Measurements from ENCODE around the gene HS6ST1. TPM values are rescaled to one million over a fixed set of nuclear protein-coding genes. Genes with fewer than 3 reads are reported as not detected.
A peak's percentile ranks its signal among the peaks of the same experiment; 100 is the strongest.

HS6ST1 gene
- total RNA-seq, 1 experiment from 2014 or later = 20.3 TPM

DNA sequence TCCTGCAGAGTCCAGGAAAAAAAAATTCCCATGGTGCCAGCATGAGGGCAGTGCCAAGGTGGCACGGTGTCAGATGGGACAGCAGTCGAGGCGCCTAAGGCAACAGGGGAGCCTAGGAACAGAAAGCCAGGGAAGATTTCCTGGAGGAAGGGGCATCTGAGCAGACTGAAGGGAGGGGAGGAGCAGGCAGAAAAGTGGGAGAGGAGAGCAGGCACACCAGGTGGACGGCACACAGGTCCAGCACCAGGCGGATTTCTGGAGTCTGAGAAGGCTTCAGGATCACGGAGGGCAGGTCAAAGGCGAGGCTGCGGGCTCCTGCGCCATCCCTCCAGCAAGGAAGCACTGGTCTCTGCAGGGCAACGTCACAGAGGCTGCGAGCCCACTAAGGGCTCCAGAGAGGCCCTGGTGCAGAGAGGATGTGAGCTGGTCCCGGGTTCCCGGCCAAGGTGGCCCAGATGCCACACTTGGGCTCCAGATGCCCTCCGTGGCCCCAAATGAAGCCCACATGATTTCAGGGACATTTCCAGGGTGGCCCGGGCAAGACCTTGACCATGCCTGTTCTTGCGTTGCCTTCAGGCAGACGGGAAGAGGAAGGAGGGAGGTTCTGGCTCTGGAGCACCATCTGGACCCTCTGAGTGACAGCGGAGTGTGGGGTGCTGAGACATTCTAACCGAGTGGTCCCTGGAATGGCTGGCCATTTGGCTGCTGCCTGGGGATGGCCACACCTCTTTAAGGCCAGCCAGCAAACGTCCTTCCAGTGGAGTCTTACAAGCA, 4.1 kb downstream of the HS6ST1 start:
- intact Hi-C loops (cut with micrococcal nuclease; ENCODE audit: unreplicated experiment) = loop anchor here (5.0 to 10.0 kb wide), 2 partner anchors 137 to 250 kb away; no protein-coding TSS in a partner anchor
- H3K36me3 ChIP-seq (ENCODE audit: control insufficient read depth, insufficient read depth, low read length) = no peaks in the 10 kb centered on the region; the same call in 1 of the 2 replicates
- Mint-ChIP-seq H3K36me3 (ENCODE audit: insufficient read depth, unreplicated experiment) (peaks cover 6% of the 10 kb centered on the region), H3K27ac (ENCODE audit: unreplicated experiment) (no peak overlapping the region), H3K27me3 (ENCODE audit: insufficient read depth, unreplicated experiment) (no peaks in the 10 kb centered on the region), H3K4me1 (ENCODE audit: low read depth, unreplicated experiment) (peaks cover 4% of the 10 kb centered on the region), H3K4me3 (ENCODE audit: unreplicated experiment) (no peak overlapping the region), H3K9me3 (ENCODE audit: unreplicated experiment) (no peaks in the 10 kb centered on the region)
- H3K4me3 ChIP-seq (ENCODE audit: low read depth, low read length) = no peak overlapping the region
- H3K27me3 ChIP-seq (replicated peaks; ENCODE audit: control insufficient read depth, insufficient read depth, low read length) = no peaks in the 10 kb centered on the region
- H3K4me1 ChIP-seq = peaks cover 16% of the 10 kb centered on the region
- DNase-seq = peak in 1 of 2 experiments; percentile 25
- no peaks in the 10 kb centered on the region for H3K9me3 ChIP-seq
- ChIA-PET CTCF (no interaction called here), POLR2A (no interaction called here)
- TF ChIP-seq, protein P1, sequence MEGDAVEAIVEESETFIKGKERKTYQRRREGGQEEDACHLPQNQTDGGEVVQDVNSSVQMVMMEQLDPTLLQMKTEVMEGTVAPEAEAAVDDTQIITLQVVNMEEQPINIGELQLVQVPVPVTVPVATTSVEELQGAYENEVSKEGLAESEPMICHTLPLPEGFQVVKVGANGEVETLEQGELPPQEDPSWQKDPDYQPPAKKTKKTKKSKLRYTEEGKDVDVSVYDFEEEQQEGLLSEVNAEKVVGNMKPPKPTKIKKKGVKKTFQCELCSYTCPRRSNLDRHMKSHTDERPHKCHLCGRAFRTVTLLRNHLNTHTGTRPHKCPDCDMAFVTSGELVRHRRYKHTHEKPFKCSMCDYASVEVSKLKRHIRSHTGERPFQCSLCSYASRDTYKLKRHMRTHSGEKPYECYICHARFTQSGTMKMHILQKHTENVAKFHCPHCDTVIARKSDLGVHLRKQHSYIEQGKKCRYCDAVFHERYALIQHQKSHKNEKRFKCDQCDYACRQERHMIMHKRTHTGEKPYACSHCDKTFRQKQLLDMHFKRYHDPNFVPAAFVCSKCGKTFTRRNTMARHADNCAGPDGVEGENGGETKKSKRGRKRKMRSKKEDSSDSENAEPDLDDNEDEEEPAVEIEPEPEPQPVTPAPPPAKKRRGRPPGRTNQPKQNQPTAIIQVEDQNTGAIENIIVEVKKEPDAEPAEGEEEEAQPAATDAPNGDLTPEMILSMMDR (IDR thresholded peaks at IDR 0.05; ENCODE audit: insufficient read depth in 1 of 2, low read depth in 1 of 2, low read length in 1 of 2, severe bottlenecking in 1 of 2, unreplicated experiment in 1 of 2) = no peak
- no TSS peak for BruUV-seq (replicated peaks)

DNA sequence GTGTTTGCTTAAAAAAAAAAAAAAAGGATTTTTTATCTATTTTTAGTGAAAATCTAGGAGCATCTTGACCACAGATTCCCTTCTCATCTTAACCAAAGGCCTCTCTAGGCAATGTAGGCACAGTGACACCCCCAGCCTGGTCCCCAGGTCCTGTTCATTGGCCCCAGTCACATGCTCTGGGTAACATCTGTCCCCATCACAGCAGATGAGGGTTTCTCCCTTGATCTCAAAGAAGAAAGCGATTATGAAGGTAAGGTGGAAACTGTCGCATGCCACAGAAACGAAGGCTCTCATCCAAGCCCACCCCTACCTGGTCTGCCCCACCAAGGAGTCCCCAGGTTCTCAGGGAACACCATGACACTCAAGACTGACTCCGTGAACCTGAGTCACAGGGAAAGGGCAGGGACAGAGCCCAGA, 4.7 kb downstream of the HS6ST1 start:
- H3K4me3 Mint-ChIP-seq (ENCODE audit: unreplicated experiment) = no peak overlapping the region
- Histone ChIP-seq H3K9me3 (no peaks in the 10 kb centered on the region), H3K4me1 (peaks cover 16% of the 10 kb centered on the region), H3K4me3 (ENCODE audit: low read depth, low read length) (no peak overlapping the region), H3K36me3 (ENCODE audit: control insufficient read depth, insufficient read depth, low read length) (no peaks in the 10 kb centered on the region; the same call in 1 of the 2 replicates), H3K27me3 (replicated peaks; ENCODE audit: control insufficient read depth, insufficient read depth, low read length) (no peaks in the 10 kb centered on the region)
- TF ChIP-seq, protein P1 (IDR thresholded peaks at IDR 0.05; ENCODE audit: insufficient read depth in 1 of 2, low read depth in 1 of 2, low read length in 1 of 2, severe bottlenecking in 1 of 2, unreplicated experiment in 1 of 2) = no peak
- H3K27me3 Mint-ChIP-seq (ENCODE audit: insufficient read depth, unreplicated experiment) = no peaks in the 10 kb centered on the region
- POLR2A ChIA-PET = no interaction called here
- H3K36me3 Mint-ChIP-seq (ENCODE audit: insufficient read depth, unreplicated experiment) = peaks cover 6% of the 10 kb centered on the region
- intact Hi-C loops (cut with micrococcal nuclease; ENCODE audit: unreplicated experiment) = loop anchor here (10.0 kb wide), 1 partner anchor 249 kb away; no protein-coding TSS in a partner anchor
- no TSS peak for BruUV-seq (replicated peaks)
- no peak for DNase-seq
- H3K27ac Mint-ChIP-seq (ENCODE audit: unreplicated experiment) = no peak overlapping the region
- CTCF ChIA-PET = no interaction called here
- H3K4me1 Mint-ChIP-seq (ENCODE audit: low read depth, unreplicated experiment) = peaks cover 4% of the 10 kb centered on the region
- H3K9me3 Mint-ChIP-seq (ENCODE audit: unreplicated experiment) = no peaks in the 10 kb centered on the region

DNA sequence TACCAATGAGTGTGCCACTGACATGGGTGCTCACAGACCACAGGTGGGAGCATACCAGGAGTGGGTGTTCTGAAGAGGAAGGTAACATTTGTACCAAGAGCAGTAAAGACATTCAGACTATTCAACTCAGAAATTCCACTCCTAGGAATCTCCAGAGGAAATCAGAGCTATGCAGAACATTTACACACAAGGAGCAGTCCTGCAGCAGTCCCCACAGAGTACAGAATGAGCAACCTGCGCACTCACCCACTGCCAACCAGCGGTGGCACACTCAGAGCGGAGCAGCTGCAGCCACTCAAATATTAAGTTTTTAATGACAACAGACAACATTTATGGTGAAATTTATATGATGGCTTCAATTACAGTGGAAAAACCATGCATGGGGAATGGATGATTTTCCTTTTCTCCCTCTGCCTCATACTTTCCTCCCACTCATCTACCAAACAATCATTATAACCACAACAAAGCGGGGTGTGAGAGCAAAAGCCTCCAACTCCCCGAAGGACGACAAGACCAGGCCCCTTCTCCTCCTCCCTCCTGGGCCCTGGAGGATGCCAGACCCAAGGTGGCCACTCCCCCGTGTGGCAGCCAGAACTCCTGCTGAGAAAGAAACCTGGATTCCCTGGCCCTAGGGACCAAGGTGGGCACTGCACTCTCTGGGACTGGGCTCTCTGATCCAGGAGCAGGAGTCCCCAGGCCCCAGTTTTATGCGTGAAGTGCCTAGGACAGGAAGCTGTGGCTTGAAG, 5.4 kb downstream of the HS6ST1 start:
- no peak overlapping the region for H3K4me3 ChIP-seq (ENCODE audit: low read depth, low read length)
- no peaks in the 10 kb centered on the region for H3K9me3 Mint-ChIP-seq (ENCODE audit: unreplicated experiment)
- no TSS peak for BruUV-seq (replicated peaks)
- TF ChIP-seq, protein P1 (IDR thresholded peaks at IDR 0.05; ENCODE audit: insufficient read depth in 1 of 2, low read depth in 1 of 2, low read length in 1 of 2, severe bottlenecking in 1 of 2, unreplicated experiment in 1 of 2) = peak; percentile 34 to 59
- ChIA-PET CTCF (no interaction called here), POLR2A (no interaction called here)
- peaks cover 6% of the 10 kb centered on the region for H3K36me3 Mint-ChIP-seq (ENCODE audit: insufficient read depth, unreplicated experiment)
- no peak overlapping the region for H3K4me3 Mint-ChIP-seq (ENCODE audit: unreplicated experiment)
- H3K36me3 ChIP-seq (ENCODE audit: control insufficient read depth, insufficient read depth, low read length) = no peaks in the 10 kb centered on the region; the same call in 1 of the 2 replicates
- H3K27ac Mint-ChIP-seq (ENCODE audit: unreplicated experiment) = no peak overlapping the region
- H3K27me3 ChIP-seq (replicated peaks; ENCODE audit: control insufficient read depth, insufficient read depth, low read length) = no peaks in the 10 kb centered on the region
- peaks cover 4% of the 10 kb centered on the region for H3K4me1 Mint-ChIP-seq (ENCODE audit: low read depth, unreplicated experiment)
- H3K9me3 ChIP-seq = no peaks in the 10 kb centered on the region
- no peaks in the 10 kb centered on the region for H3K27me3 Mint-ChIP-seq (ENCODE audit: insufficient read depth, unreplicated experiment)
- DNase-seq = peak; percentile 43 to 45
- intact Hi-C loops (cut with micrococcal nuclease; ENCODE audit: unreplicated experiment) = loop anchor here (10.0 kb wide), 1 partner anchor 248 kb away; no protein-coding TSS in a partner anchor
- H3K4me1 ChIP-seq = peaks cover 16% of the 10 kb centered on the region

All from Caco-2 (cell line).